ENCODE results near the gene CLDND1.
A peak's percentile ranks its signal among the peaks of the same experiment; 100 is the strongest.

The CLDND1 gene

DNA sequence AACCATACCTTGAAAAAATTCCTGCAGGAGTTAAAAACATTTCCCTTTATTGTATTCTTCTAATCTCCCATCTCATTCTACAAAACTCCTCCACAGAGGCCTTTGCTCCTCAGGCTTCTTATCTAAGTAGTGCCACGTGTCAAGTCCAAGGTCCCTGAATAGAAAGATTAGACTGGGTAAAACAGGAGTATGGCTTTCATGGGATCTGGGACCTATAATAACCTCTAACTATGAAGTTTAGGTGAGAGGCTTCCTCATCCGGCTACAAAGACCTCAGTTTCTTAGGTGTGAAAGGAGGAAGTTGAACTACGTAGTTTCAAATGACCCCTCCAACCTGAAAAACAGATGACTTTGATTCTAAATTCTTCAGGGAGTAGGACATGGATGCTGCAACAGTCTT is 29.1 kb upstream of the CLDND1 start:
- DNase-seq, result peak in 1 of 5 donors; percentile 49

DNA sequence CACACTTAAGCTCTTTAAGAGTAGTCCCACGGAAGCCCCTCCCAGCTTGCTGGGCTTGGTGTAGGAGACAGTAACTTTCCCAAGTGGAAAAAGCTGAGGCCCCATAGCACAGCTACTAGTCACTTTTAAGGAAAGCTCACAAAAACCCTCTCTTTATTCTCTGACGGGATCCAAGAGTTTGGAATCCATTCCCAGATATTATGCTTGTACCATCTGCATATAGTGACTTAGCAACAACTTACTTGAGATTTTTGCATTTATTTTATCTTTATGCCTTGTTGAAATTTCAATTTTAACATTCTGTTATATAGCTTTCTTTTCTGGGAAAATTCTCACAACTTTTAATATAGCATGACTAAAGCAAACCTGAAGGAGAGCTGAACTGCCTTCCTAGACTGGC is 28.5 kb upstream of the CLDND1 start:
- no peak for DNase-seq

DNA sequence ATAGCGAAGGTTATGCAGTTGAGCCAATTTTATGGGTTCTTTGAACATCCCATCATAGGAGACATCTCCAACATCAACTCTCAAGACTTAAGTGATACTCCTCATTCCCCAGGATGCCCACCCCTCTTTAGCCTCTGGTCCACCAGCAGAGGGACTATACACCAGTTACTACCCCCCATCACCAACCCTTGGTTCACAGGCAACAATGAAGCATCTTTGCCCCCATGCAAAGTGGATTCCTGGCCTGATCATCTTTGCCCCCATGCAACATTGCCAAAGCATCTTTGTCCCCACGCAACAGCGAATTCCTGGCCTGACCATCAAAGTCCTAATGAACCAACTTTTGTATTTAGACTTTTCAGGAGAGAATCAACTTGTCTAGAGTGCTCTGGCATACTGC is 28.1 kb upstream of the CLDND1 start:
- DNase-seq, result no peak

DNA sequence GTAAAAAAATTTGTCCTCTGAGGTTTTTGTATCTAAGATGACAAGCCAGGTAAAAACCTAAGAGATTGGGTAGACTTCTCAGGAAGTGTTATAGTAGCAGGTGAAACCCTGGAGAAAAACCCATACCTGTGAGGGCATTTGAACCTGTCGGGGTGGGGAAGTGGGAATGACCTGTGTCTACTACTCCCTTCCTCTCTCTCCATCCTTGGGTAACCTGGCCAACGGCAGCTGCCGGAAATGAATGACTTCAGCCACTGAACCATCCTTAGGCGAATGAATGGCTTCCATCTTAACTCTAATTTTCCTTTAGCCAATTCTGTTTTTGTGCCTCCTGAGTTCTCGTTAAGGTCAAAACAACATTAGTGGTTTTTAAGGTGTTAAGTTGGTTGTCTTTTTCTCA is 25.8 kb upstream of the CLDND1 start:
- no peak for DNase-seq

DNA sequence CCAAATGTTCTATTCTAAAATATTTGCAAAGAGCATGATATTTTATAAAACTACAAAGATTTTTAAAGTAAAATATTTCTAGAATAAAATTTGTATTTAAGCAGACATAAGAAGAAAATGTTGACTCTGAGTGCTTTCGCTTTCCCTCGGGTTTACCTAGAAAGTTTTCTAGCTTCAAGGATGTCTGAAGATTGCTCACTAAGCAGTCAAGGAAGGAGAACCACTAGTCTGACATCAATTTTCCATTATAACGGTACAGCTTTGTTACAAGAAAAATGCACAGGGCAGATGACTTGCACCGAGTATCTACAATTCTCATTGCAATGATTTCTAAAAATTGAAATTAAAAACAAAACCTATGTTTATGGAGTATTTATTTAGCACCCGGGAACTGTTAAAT is 23.2 kb upstream of the CLDND1 start:
- peak in 1 of 5 donors; percentile 79 for DNase-seq

DNA sequence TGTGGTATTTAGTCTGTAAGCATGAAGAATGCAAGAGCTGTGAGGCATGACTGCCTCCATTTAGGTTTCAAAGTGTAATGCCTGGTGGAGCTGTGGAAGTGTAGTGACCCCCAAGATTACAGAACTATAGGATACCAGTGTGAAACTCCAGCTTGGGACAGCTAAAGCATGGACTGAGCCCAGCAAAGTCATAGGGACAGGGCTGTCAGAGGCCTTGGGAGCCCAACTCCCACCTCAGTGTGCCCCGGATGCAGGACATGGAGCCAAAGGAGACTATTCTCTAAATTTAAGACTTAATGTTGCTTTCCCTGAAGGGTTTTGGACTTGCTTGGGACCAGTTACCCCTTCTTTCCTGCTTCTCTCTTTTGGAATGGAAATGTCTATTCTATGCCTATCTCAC is 19.9 kb upstream of the CLDND1 start:
- DNase-seq, result no peak

DNA sequence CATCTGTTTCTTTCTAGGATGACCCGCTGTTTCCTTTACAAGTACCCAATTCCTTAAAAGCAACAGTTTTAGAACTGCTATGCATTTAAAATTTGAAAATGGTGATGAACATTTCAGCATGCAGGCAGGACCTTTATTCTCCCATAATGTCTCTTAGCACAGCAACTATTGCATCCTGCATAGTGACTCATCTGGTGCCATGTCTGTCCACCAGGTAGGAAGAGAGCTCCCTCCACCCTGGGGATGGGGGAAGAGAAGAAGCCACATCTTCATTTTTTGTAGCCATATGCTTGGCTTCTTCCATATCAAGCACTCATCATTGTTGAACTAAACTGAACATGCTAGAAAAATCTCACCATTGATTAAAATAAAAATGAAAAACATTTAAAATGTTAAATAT is 19.0 kb upstream of the CLDND1 start:
- DNase-seq, result peak in 1 of 5 donors; percentile 53

DNA sequence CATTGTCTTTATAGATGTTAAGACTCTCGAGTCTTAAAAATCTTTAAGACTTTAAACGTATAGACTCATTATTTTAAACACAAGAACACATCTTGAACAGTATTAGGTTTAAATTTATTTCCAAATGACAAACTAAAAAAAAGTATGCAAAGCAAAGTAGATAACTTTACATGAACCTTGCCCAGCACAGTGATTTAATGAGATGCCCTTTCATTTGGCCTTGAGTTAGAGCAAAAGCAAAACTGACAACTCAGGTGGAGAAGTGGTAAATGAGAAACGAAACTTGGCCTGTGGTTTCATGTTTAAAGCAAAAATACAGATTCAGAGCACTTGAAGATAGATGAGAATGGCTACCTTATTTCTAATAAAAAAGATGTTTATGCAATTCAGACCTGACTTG is 17.6 kb upstream of the CLDND1 start:
- DNase-seq, result peak in 1 of 5 donors; percentile 84

DNA sequence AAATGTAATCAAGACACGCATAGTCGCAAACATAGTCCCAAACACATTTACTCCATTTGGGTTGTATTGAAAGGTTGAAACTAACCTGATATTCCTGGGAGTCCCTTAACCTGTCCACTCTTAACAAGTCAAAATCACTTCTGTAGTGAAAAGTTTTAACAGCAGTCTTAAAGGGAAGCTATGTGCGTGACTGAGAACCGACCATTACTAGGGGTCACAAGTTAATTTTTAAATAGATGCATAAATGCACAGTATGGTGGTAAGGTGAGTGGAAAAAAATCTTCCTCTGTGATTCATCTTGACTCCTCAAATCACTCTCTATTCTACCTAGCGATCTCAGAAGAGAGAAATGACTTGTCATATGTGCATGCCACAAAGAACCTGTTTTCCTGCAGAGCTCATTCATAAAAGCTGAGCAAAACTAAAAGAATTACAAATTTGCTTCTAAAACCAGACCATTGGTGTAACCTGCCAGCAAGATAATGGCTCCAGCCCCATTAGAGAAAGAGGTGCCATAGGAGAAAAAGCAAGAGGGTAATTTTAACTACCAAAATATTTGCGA is 13.8 kb upstream of the CLDND1 start:
- peak in 1 of 5 donors; percentile 87 for DNase-seq

DNA sequence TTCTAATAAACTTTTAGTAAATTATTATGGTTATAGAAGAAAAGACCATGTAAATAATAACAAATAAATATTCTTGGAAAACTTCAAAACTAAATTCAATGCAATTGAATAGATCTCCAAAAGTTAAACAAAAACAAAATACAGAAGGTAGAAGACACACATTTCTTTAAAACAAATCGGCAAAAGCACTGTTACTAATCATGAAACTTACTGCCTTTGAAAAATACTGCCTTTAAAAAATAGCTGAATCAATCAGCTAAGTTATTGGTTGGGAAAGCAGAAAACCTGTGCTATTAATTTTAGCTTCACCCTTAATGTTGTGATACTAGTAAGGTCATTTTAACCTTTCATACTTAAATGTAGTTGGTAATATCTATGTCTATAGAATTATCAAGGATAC is 12.0 kb upstream of the CLDND1 start:
- no peak for DNase-seq

DNA sequence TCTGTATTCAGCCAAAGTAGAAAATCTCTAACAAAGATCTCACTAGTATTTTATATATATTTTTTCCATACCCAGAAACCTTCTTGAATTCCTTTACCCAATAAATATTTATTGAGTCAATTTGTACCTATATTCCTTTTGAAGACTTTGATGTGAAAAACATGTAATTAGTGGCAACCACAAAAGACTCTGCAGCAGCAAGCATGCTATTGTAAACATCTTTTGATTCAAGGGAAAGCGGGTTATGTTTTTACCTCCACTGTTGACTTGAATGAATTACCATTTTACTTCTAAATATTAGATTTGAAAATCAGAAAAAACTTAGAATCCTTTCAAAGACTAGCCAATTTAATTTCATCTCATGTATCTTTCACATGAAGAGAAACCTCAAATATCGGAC is 11.5 kb upstream of the CLDND1 start:
- peak in 1 of 5 donors; percentile 38 for DNase-seq

DNA sequence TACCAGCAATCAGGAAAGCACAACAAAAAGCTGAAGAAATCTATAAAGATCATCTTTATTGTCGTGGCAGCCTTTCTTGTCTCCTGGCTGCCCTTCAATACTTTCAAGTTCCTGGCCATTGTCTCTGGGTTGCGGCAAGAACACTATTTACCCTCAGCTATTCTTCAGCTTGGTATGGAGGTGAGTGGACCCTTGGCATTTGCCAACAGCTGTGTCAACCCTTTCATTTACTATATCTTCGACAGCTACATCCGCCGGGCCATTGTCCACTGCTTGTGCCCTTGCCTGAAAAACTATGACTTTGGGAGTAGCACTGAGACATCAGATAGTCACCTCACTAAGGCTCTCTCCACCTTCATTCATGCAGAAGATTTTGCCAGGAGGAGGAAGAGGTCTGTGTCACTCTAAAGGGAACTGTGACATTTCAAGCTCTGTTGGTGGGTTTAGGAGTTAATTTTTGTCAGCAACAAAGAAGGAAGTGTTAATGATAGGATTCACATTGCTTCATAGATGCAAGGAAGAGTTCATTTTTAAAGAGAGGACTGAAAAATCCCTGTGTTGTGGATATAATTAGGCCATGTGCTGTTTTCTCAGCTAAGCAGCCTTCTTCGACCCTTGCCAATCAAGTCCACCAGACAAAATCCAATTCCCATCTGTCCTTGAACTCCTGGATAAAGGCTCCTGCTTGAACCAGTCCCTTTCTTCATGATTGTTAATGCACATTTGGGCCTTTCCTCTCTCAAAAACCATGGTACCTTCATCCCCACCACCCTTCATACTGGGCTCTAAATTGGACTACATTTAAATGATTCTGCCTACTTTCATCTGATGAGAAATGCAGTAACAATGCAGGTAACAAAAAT is 10.2 kb upstream of the CLDND1 start:
- peak in 1 of 5 donors; percentile 40 for DNase-seq

DNA sequence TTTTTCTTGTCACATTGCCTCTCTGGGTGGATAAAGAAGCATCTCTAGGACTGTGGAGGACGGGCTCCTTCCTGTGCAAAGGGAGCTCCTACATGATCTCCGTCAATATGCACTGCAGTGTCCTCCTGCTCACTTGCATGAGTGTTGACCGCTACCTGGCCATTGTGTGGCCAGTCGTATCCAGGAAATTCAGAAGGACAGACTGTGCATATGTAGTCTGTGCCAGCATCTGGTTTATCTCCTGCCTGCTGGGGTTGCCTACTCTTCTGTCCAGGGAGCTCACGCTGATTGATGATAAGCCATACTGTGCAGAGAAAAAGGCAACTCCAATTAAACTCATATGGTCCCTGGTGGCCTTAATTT is 9.6 kb upstream of the CLDND1 start:
- DNase-seq, result peak in 1 of 5 donors; percentile 44

DNA sequence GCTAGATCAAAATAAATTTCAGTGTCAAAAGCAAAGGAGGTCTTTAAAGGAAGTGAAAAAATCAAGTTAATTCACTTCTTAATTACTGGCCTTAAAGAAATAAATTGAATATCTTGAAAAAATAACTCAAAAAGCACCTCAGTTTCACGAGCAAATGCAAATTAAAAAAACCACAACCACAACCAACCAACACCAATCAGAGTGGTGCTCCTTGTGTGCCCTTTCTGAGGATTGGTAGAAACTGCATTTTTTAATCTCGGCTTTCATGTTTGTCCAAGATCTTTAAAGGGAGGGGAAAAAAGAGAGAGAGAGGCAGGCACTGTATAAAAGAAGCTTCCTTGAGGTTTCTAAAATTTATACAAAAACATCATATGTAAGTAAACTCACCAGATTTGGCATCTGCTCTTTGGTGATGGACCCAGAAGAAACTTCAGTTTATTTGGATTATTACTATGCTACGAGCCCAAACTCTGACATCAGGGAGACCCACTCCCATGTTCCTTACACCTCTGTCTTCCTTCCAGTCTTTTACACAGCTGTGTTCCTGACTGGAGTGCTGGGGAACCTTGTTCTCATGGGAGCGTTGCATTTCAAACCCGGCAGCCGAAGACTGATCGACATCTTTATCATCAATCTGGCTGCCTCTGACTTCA is 9.0 kb upstream of the CLDND1 start, which contains the start of gene GPR15:
Gene GPR15 (plus strand): TSS at position 357 of the 653 bp plus-strand sequence. CDS start 56 bp downstream, at position 413.
- peak in 1 of 5 donors; percentile 81 for DNase-seq

DNA sequence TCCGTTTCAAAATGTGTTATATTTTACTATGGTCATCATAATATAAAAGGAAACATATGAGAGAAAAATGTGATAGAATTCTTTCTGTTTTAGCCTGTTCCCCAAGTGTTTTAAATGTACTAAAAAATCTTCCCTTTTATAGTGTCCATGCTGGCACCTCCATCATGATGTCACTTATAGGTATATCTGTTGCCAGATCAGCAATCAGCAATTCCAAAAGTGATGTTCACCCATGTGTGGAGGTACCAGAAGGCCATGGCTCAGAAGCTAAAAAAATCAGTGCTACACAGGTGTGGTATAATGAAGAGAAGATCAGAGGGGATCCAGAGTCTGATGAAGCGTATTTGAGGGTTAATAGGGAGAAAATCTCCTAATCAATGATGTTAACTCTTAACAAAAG is 8.0 kb upstream of the CLDND1 start:
- no peak for DNase-seq

DNA sequence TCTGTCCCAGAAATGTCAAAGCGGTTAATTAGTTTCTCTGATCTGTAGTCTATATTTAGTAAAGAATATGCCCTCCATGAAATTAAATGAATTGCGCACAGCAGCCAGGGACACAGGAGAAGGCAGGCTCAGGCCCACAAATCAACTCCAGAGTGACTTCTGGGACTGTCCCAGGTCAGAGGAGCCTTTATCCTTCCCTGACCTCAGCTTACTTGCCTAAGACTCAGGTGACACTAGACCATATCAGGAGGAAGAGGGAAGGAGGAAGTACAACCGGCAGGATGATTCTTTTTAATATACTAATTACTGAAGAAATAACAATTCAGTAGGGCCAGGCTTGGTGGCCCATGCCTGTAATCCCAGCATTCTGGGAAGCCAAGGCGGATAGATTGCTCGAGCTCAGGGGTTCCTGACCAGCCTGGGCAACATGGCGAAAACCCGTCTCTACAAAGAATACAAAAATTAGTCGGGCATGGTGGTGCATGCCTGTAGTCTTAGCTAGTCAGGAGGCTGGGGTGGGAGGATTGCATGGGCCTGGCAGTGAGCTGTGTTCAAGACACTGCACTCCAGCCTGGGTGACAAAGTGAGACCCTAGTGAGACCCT is 7.3 kb upstream of the CLDND1 start:
- DNase-seq, result no peak

DNA sequence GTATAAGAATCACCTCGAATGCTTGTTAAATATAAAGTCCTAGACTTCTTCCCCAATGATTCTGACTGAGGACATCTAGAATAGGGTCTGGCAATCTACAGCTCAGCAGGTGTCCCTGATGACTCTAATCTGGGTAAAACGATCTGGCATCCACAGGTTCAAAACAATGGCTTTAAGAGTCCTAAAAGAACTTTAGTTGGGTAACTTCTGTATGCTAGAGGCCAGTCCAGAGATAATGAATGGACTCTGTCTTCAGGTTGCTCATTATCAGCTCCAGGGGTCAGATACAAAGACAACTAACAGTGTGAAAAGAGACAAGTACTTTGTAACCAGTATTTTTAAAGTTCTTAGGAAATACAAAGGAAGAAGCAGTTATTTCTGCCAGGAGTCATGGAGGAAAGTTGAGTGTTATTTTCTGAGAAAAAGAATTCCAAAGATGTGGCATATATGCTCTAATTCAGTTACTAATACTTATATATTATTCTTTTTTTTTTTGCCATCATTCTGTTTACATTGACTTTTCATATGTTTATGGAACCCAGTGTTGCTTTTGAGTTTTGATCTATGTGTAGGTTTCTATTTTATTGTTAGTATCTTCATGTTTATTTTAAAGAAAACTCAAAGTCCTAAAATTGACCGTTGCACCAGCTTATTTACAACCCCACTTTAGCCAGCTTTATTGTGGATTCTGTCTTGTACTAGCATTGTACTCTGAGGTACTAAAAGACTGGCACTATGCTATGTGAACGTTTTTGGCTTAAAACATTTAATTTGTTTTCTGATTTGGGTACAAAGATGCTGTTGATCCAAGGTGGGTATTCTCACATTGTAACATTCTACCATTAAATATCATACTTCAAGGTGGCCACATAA is 6.0 kb upstream of the CLDND1 start:
- no peak for DNase-seq

DNA sequence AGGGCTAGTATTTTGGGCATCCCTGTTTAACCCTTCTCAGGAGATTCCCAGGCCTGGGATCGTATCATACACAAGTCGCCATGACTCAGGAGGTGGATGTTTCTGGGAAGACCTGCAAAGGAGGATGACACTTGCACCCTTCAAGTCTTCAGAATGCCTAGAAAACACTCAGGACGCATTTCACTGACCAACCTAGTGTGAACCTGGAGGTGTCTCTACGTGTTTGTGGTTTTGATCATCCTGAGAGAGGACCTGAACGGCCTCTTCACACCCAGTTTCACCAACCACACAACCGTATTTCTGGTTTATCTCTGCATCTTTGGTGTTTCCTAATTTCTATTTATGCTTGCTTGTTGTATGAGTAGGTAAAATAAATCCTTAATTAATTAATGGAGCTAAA is 2.8 kb upstream of the CLDND1 start:
- DNase-seq, result peak in 1 of 5 donors; percentile 82

DNA sequence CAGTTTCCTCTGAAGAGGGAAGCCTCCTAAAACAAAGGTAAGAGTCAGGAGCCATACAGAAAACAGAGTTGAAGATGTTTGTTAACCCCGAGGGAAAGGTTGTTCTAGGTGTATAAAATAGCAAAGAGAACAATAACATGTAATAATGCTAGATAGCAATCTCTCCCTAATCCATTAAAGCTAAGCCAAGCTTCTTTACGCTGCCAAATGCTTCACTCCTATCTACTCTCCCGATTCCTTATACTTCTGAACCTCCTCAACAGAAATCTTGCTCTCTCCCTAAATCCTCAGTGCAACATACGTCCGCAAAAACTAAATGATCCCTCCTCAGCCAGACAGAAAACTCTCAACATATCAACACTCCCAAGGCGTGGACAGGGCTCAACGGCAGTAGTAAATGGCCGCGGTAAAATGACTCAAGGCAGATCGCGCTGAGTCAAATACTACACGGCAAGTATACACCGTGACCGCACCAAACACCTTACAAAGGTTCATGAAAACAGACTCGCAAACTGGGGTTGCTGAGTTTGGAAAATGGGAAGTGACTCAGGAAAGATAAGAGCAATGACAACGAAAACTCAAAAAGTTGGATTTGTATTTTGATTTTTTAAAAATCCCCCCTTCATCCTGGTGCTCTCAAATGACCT is 682 bp downstream of the CLDND1 start:
- peak; percentile 17 to 75 (median 27) for DNase-seq

DNA sequence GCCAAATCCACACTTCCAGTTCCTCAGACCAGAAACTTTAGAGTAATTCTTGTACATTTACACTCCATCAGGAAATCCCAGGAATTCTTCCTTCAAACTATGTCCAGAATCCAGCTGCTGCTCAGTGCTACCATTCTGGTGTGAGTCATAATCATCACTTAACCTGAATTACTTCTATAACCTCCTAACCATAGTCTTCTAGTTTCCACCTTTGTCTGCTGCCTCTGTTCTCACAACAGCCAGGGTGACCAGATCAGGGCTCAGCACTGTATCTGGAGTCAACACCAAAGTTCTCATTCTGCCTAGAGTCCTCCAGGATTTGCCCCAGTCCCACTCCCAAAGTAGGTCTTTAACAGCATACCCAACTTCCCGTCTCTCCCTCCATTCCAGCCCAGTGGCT is 3.4 kb downstream of the CLDND1 start:
- no peak for DNase-seq

DNA sequence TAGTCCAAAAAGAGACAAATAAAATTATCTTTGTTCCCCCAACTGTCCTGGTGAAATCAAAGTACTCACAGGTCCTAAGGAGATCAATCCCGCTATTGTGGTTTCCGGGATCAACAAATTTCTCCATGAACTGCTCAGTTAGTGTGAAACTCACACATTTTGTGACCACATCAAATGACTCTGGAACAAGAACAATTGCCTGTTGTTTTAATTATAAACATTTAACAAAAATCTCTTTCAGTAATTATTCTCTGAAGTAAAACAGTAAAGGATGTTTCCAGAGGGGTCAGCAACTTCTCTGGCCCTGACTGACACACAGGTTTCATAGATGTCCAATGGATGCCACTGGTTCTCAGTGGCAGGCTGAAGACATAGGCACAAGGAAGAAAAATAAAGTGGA is 3.9 kb downstream of the CLDND1 start:
- DNase-seq, result no peak

DNA sequence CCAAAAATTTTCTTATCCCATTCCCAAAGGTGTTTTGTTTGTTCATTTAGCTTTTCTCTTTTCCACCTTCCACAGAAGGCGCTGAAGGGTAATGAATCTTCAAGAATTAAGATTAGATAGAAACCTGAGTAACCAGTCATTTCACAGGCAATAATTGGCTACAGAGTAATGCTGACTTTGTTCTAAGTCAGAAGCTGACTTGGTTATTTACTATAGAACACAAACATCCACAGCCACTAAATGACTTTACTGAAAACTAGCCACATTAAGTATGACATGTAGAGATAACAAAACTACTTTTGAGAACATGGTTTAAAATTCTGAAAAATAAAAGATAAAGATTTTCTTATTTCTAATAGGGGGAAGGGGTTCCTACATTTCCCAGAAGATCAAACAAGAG is 7.8 kb downstream of the CLDND1 start:
- DNase-seq, result no peak
